VCaP (cell line): Measurements from ENCODE around the gene AGAP3.

Experiments
- H3K27ac ChIP-seq: fragments of 450-650 bp; 2 replicates; pipeline ENCODE4 v1.5.1; 2017
- CTCF ChIP-seq: fragments of 450-650 bp; conservative IDR thresholded peaks from 2 replicates; pipeline ENCODE4 v1.5.1; 2017; ENCODE audit warnings: mild to moderate bottlenecking, moderate library complexity

AGAP3 gene

GRCh38 chr7:151179946-151180345 is 93.7 kb downstream of the AGAP3 start:
- H3K27ac ChIP-seq: no peak overlapping the region
- TF ChIP-seq CTCF: no peak

GRCh38 chr7:151181011-151181431 is 94.7 kb downstream of the AGAP3 start:
- TF ChIP-seq CTCF: no peak
- H3K27ac ChIP-seq: no peak overlapping the region

GRCh38 chr7:151185762-151186639 is 99.7 kb downstream of the AGAP3 start:
- H3K27ac ChIP-seq: no peak overlapping the region
- no peak for TF ChIP-seq CTCF

- H3K27ac ChIP-seq: no peak within 1 kb of the TSS
- no peak for TF ChIP-seq CTCF
These were observed 100.5 kb downstream of the AGAP3 start, which contains the start of gene ASB10 for GRCh38 chr7:151186640-151187408. Gene ASB10 (minus strand): TSS chr7:151187250. CDS start chr7:151187130, 120 bp downstream.

- TF ChIP-seq CTCF: no peak
- no peak overlapping the region for H3K27ac ChIP-seq
These were observed 101.4 kb downstream of the AGAP3 start for GRCh38 chr7:151187409-151188251.

- TF ChIP-seq CTCF: no peak
- H3K27ac ChIP-seq: no peak overlapping the region
These were observed 101.9 kb downstream of the AGAP3 start for GRCh38 chr7:151188252-151188542.

GRCh38 chr7:151189038-151189437 is 102.8 kb downstream of the AGAP3 start:
- TF ChIP-seq CTCF: no peak
- no peak overlapping the region for H3K27ac ChIP-seq
